HS-27A (cell line): ENCODE results near the gene ELMO1.

Experiments used
- DNase-seq: peaks from one replicate; pipeline ENCODE4 v3.0.0-alpha.2; 2012; ENCODE audit warnings: low read depth, missing footprints

Gene ELMO1

GRCh38 chr7:37346761-37347160, 101.9 kb downstream of the ELMO1 start:
- DNase-seq: no peak

- DNase-seq: no peak
These were observed 103.6 kb downstream of the ELMO1 start for GRCh38 chr7:37344886-37345579.

GRCh38 chr7:37342688-37343471, 105.8 kb downstream of the ELMO1 start:
- no peak for DNase-seq

GRCh38 chr7:37342176-37342687, 106.4 kb downstream of the ELMO1 start:
- DNase-seq: no peak

- no peak for DNase-seq
These were observed 107.5 kb downstream of the ELMO1 start for GRCh38 chr7:37341033-37341630.

GRCh38 chr7:37338966-37339365, 109.7 kb downstream of the ELMO1 start:
- DNase-seq: no peak

- no peak for DNase-seq
These were observed 111.1 kb downstream of the ELMO1 start for GRCh38 chr7:37337522-37337921.

- no peak for DNase-seq
These were observed 112.4 kb downstream of the ELMO1 start for GRCh38 chr7:37336259-37336658.

- DNase-seq: no peak
These were observed 115.6 kb downstream of the ELMO1 start for GRCh38 chr7:37333075-37333474.

- no peak for DNase-seq
These were observed 116.2 kb downstream of the ELMO1 start for GRCh38 chr7:37332243-37333016.

- DNase-seq: no peak
These were observed 117.9 kb downstream of the ELMO1 start for GRCh38 chr7:37330775-37331174.

GRCh38 chr7:37329940-37330339, 118.7 kb downstream of the ELMO1 start:
- DNase-seq: no peak

- DNase-seq: no peak
These were observed 121.4 kb downstream of the ELMO1 start for GRCh38 chr7:37327288-37327687.

GRCh38 chr7:37323966-37324365, 124.7 kb downstream of the ELMO1 start:
- no peak for DNase-seq

GRCh38 chr7:37322831-37323230, 125.8 kb downstream of the ELMO1 start:
- DNase-seq: no peak

- DNase-seq: no peak
These were observed 127.7 kb downstream of the ELMO1 start for GRCh38 chr7:37320848-37321468.

GRCh38 chr7:37320140-37320847, 128.4 kb downstream of the ELMO1 start:
- DNase-seq: no peak

GRCh38 chr7:37318541-37318940, 130.1 kb downstream of the ELMO1 start:
- DNase-seq: no peak

- no peak for DNase-seq
These were observed 132.6 kb downstream of the ELMO1 start for GRCh38 chr7:37315772-37316715.

- no peak for DNase-seq
These were observed 136.1 kb downstream of the ELMO1 start for GRCh38 chr7:37312608-37313007.
